ENCODE data around the gene SPTBN5.

Gene SPTBN5

GRCh38 chr15:41823502-41823901, 70.4 kb downstream of the SPTBN5 start:
- no peak for DNase-seq (ENCODE audit: low read depth)

DNA sequence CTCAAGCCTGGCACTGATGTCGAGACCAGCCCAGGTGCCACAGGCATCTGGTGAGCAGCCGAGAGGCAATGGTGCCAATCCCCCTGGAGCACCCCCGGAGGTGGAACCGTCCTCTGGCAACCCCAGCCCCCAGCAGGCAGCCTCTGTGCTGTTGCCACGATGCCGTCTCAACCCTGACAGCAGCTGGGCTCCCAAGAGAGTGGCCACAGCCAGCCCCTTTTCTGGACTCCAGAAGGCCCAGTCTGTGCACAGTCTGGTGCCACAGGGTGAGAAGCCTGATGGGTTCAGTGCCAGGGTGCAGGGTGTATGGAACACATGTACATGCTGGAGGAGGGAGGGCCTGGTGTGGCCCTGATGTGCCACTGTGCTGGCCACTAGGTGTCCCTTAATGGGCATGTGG, 70.9 kb downstream of the SPTBN5 start:
- no peak for DNase-seq (ENCODE audit: low read depth)

DNA sequence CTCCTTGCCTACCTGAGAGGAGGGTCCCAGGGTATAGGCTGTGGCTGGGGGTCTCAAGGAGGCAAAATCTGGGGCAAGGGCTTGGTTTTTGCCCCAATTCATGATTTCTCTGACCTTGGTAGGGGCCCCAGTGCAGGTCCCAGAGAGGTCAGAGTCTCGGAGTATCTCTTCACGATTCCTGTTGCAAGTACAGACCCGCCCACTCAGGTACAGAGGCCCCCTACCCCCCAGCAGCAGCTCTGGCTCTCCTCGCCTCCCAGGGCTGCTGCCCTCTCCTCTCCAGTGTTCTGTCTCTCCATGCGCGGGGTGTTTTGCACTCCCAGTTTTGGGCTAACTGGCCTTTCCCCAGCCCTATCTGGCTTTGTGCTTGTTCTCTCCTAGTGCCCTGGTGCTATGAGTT, 71.4 kb downstream of the SPTBN5 start:
- DNase-seq (ENCODE audit: low read depth): no peak

- DNase-seq (ENCODE audit: low read depth): no peak
Measured at GRCh38 chr15:41821831-41822230, 72.0 kb downstream of the SPTBN5 start.

DNA sequence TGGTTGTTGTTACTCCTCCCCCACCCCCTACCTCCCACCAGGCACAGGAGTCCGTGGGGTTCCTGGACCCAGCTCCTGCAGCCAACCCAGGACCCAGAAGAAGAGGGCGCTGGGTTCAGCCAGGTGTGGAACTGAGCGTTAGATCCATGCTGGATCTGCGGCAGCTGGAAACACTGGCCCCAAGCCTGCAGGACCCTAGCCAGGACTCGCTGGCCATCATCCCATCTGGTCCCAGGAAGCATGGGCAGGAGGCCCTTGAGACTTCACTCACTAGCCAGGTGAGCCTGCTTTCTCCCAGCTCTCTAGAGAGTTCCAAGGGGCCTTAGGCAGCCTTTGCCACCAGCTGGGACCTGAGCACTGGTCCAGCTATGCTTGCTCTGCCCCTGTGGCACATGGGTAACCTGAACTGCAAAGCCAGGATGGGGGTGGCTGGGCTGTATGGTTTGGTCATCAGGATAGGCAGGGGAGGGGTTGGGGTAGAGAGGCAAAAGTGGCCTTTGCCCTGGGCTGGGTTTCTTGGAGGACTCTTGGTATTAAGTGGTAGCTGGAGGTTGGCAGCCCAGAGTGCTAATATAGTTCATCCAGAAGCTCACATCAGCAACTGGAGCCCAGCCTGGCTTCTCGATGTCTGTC, 72.9 kb downstream of the SPTBN5 start:
- no peak for DNase-seq (ENCODE audit: low read depth)

DNA sequence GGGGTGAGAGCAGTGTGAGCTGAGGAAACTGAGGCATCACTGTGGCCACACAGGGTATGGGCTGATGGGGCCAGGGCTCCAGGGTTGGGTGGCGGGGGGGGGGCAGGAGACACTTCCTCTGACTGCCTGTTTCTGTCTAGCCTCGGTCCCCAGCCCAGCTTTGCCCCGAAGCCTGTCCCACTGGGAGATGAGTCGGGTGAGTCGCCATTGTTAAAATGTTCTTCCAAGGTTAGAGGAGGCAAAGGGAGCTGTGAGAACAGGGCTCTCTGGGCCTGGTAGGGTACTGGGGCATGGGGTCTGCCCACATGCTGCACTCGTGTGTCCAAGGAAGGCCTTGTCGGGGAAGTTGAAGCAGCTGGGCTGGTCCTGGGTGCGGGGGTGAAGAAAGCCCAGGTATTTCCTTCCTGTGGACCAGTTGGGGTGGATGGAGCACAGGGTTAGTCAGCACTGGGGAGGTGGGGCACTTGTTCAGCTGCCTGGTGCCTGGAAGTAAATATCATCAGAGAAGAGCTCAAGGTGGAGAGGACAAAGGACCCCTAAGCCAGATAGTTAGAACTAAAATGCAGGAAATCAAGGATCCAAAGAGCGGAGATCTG, 74.3 kb downstream of the SPTBN5 start:
- no peak for DNase-seq (ENCODE audit: low read depth)

DNA sequence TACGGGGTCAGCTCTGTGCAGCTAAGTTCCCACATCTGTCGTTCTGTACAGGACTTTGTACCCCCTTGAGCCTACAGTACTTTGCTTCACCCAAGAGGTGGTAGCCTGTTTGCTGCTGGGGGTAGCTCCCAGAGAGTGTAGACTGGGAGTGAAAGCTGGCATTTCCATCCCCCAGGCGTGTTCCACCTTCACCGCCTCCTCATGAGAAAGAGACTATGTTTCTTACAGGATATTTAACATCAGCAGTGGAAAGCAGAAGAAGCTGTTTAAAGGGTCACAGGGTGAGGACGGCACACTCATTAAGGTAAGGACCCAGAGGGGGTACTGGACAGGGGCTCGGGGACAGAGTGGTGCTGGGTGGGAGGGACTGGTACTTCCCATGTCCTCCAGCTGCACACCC, 76.1 kb downstream of the SPTBN5 start:
- no peak for DNase-seq (ENCODE audit: low read depth)

DNA sequence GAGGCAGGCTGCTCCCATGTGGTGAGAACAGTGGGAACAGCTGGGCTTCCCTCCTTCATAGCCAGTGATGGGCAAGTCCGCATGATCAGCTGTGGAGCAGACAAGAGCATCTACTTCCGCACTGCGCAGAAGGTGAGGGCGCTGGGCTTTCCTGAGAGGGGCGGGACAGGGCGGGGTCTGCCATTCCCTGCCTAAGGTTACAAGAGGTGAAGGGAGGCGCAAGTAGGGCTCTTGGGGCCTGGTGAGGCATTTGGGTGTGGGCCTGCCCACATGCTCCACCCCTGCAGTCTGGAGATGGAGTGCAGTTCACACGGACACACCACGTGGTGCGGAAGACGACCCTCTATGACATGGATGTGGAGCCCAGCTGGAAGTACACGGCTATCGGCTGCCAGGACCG, 76.5 kb downstream of the SPTBN5 start:
- no peak for DNase-seq (ENCODE audit: low read depth)

DNA sequence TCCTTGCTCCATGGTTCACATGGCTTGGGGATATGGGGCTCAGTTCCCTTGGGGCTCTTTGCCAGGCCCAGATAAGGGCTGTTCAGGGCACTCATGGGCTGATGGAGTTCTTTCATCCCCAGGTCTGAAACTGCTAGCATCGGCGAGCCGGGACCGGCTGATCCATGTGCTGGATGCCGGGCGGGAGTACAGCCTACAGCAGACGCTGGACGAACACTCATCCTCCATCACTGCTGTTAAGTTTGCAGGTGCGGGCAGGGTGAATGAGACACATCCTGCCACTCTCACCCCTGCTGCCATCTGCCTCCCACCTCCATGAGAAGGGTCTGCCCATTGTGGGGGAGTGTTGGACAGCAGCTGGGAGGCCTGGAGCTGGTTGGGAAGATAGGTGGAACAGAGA, 77.1 kb downstream of the SPTBN5 start:
- no peak for DNase-seq (ENCODE audit: low read depth)

GRCh38 chr15:41814534-41814933, 79.3 kb downstream of the SPTBN5 start:
- DNase-seq (ENCODE audit: low read depth): no peak

- no peak for DNase-seq (ENCODE audit: low read depth)
Measured at GRCh38 chr15:41813426-41813825, 80.4 kb downstream of the SPTBN5 start.

GRCh38 chr15:41812820-41813375, 81.0 kb downstream of the SPTBN5 start:
- no peak for DNase-seq (ENCODE audit: low read depth)

DNA sequence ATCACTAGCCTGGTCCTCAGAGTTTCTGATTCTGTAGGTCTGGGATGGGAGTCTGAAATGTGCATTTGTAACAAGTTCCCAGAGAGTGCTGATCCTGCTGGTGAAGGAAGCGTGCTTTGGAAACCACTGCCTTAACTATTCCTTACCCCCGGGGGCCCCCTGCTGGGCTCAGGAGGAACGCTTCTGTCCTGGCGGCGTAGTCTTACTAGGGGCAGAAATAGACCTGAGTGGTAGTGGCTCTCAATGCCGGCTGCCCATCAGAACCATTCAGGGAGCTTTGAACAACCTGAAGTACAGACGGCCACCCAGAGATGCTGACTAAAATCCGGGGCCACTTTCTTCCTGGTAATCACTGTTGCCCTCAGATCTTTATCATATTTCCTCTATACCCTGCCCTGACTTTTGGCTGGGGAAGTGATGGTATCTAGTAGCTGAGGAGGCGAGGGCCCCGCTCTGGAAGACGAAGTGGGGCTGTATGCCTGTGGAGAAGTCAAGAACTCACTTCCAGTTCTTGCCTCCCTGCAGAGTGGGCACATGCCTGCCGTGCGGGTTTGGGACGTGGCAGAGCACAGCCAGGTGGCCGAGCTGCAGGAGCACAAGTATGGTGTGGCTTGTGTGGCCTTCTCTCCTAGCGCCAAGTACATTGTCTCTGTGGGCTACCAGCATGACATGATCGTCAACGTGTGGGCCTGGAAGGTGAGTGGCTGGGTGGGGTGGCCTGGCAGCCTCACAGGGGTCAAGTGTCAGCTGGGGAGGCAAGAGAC, 82.2 kb downstream of the SPTBN5 start:
- no peak for DNase-seq (ENCODE audit: low read depth)

DNA sequence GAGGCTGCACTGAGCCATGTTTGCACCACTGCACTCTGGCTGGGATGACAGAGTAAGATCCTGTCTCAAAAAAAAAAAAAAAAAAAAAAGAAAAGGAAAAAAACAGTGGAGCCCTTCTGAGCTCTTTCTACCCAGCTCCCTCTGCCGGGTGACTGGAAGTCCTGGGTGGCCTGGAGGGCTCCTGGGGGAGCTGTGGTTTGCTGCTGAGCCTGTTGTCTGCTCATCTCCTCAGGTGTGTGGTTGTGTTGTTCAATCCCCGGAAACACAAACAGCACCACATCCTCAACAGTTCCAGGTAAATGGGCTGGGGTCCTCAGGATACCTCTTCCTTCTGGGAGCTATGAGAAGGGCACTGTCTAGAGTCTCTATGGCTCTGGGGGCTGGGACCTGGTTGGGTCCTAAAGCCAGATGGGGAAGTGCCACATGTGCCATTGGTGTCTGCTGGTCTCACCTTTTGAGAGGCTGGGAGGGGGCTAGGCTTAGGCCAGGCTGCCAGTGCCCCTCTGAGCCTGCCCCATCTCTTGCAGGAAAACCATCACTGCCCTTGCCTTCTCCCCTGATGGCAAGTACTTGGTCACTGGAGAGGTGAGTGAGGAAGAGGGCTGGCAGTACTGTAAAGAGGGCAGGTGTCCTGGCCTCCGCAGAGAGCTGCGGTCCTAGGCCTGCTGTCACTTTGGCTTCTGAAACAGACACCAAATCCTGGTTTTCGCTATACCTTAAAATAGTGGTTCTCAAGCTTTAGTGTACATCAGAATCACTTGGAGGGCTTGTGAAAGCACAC, 83.0 kb downstream of the SPTBN5 start:
- DNase-seq (ENCODE audit: low read depth): no peak

GRCh38 chr15:41809526-41810220, 84.2 kb downstream of the SPTBN5 start:
- no peak for DNase-seq (ENCODE audit: low read depth)

- DNase-seq (ENCODE audit: low read depth): no peak
Measured at GRCh38 chr15:41809121-41809520, 84.7 kb downstream of the SPTBN5 start.

GRCh38 chr15:41806291-41807181, 87.3 kb downstream of the SPTBN5 start:
- no peak for DNase-seq (ENCODE audit: low read depth)

GRCh38 chr15:41805711-41806110, 88.1 kb downstream of the SPTBN5 start:
- no peak for DNase-seq (ENCODE audit: low read depth)

- DNase-seq (ENCODE audit: low read depth): no peak
Measured at GRCh38 chr15:41804916-41805666, 88.8 kb downstream of the SPTBN5 start.

DNA sequence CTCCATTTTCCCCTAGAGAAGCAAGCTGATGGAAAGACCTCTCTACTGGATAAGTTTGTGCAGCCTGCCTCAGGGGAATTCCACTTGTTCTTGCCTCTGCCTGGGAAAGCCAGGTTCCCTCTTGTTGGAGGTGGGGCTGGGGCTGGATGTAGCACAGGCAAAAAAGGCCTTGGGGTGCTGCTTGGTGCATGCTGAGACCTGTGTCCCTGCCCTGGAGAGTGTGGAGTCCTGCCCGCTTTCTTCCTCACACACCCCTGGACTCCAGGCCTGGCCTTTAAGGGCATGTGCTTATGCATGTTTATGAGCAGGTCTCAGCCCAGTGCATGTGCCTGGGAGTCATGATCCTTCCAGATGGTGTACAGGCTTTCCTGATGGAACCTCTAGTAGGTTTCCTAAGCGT, 89.5 kb downstream of the SPTBN5 start:
- DNase-seq (ENCODE audit: low read depth): no peak
